ACHN (cell line): Measurements from ENCODE around the gene CFAP298.

ENCODE experiments used
- DNase-seq: peaks from one replicate; pipeline ENCODE4 v3.0.0-alpha.2; 2015
- in situ Hi-C: cut with HindIII; loops from 2 replicates; pipeline ENCODE4 v1.10.0; 2017; ENCODE audit warnings: low sequenced_read_pairs, low pct_ligation_motif_present, low pct_unique_long_range_greater_than_20kb

Gene CFAP298

DNA sequence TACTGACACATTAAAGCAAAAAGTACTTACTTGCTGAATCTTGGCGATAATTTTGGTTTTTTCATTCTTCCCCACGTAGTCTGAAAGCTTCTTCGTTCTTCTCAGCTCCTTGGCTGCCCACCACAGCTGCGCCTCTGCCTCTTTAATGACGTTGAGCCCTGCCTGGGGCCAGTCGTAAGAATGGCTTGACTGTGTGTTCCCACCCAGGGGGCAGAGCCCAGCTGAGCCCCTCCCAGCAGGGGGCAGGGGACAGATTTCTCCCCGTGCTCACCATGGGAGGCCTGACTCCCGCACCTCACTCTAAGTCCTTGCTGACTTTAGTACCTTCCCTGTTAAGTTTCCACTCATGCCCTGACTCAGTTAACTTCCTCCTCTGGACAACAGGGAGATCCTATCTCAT is 9.0 kb downstream of the CFAP298 start:
- in situ Hi-C loops: no loop called here
- no peak for DNase-seq

DNA sequence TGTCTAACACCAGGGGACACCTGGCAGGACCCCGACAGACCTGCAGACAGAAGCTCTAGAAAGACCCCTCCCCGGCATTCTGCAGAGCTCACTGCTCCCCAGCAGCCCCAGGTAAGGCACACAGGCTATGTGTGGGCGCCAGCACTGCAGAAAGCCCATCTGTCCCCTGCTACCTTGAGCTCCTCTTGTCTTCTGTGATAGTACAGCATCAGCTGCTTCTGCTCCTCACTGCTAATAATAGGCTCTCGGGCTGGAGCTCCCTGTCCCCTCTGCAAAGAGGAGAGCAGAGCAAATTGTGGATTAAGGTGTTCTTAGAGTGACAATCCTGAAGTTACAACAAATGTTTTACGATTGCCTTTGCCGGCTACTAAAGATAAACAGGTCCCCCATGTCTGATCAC is 10.1 kb downstream of the CFAP298 start:
- DNase-seq: no peak
- in situ Hi-C loops: no loop called here

DNA sequence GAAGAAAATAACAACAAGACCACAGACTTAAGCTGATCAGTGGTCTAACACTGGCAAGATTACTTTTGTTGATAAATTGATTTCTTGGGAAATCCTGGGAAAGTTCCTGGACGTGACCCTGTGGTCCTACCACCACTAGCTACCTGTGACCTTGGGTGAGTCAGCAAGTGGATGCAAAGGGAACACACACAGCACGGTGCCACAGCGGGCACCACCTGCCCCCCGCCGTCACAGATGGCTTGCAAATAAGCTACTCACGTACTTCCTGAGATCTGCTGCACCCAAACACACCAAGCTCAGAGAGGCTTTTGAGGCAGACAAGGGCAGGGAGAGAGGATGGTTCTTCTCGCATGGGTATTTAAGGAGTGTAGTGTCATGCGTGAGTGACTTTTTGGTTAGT is 12.7 kb downstream of the CFAP298 start:
- in situ Hi-C loops: no loop called here
- DNase-seq: no peak

DNA sequence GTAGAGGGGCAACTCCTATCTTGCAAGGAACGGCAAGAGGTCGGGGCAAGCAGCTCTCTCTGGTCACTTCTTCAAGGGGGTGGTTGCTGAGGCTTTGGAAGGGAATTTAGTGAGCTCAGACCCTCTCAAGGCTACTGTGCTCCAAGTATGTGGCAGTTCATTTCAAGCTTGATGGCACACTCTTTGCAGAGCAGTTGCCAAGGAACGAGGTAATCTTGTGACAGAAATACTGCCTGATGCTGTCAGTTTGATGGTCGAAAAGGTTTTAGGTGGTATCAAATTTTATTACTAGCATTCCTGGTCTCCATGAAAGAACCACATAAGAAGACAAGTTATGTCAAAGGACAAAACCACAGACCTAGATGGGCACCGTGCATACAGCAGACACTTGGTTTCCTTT is 13.1 kb downstream of the CFAP298 start:
- in situ Hi-C loops: no loop called here
- no peak for DNase-seq

DNA sequence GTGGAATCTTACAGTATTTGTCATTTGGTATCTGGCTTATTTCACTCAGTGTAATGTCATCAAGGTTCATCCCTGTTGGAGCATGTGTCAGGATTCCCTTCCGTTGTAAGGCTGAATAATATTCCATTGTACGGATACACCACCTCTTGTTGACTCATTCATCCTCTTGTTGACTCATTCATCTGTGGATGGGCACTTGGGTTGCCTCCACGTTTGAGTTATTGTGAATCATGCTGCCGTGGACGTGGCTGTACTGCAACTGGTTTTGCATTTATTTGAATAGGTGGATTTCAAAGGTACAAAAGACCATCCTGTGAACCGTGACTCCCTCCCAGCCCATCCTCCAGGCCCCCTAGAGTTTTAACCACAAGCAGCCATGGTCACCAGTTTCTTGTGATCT is 15.0 kb downstream of the CFAP298 start:
- in situ Hi-C loops: no loop called here
- DNase-seq: peak; percentile 72

DNA sequence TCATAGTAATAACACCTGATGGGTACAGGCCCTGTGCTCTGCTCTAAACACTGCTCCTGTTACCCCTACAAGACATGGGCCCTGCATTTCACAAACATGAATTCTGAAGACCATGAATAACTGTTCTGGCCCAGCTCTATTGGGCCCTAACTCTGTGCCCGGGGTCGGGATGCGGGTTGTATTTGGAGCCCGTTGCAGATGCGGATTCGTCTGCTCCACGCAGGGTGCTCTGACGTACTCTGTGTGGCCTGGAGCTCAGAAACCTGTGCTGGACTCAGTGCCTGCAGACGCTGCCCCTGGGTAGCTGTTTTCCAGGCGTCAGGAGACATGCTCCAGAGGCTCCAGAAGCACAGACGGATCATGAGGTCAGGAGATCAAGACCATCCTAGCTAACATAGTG is 16.7 kb downstream of the CFAP298 start:
- DNase-seq: no peak
- in situ Hi-C loops: no loop called here

DNA sequence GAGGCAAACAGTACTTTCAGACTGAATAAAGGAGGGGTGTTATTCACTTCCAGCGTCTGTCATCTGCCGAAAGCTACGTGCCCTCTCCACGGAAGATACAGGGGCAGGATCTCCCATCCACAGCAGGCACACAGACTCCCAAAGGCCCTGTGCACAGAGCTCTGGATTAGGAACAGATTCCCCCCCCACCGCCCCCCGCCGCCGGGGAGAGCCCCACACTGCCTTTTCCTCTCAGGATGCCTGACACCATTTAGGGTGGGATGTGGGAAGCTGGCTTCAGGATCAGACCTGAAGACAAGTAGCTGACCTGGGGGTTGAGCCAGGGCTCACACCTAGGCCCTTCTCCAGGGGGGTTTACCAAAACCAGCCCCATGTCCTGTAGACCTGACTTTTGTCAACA is 18.5 kb downstream of the CFAP298 start:
- in situ Hi-C loops: no loop called here
- no peak for DNase-seq

DNA sequence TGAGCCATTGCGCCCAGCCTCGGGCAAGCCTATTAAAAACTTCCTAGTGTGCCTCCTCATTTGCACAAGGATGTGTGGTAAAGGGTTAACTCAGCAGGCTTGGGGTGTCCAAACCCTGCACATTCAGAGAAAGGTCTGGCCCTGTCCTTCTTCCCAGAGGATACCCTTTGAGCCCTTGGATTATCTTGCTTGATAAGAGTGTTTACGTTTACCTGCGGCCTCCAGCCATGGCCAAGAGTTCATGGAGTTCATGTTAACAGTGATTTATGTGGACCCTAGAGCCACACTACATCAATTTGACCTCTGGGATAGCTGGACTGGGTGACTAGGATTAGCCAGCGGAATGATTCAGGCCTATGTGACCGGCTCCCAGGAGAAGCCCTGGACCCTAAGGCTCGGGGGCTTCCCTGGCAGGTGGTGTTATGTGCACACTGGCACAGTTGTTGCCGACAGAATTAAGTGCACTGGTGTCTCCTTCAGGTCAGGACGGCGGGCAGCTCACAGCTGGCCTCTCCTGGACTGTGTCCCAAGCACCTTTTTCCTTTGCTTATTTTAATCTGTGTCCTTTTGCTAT is 19.2 kb downstream of the CFAP298 start:
- in situ Hi-C loops: no loop called here
- no peak for DNase-seq

DNA sequence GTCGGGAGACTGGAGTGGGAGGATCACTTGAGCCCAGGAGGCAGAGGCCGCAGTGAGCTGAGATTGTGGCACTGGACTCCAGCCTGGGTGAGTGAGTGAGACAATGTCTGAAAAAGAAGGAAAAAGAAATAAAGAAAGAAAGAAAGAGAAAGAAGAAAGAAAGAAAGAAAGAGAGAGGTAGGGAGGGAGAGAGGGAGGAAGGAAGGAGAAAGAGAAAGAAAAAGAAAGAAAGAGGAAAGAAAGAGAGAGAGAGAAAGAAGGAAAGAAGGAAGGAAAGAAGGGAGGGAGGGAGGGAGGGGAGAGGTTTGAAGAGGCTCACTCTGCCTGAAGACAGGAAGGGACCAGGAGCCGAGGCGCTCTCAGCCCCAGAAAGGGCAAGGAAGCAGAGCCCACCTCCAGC is 22.0 kb downstream of the CFAP298 start:
- DNase-seq: no peak
- in situ Hi-C loops: no loop called here

DNA sequence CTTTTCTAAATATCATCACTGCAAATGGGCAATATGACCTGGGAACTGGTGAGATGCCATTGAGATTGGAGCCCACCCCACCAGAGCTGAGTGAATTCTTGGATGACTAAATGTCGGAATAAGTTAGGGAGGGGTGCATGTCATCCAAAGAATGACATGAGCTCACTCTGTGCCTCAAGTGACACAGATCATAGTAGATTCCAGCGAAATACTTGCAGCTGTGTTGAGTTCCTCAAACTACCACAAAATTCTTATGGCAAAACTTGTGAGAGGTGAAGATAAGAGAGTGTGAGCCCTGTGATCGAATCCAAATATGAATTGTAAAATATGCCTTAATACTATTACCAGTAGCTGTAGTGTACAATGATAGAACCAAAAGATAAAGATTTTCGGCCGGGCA is 24.5 kb downstream of the CFAP298 start:
- no peak for DNase-seq
- in situ Hi-C loops: no loop called here

DNA sequence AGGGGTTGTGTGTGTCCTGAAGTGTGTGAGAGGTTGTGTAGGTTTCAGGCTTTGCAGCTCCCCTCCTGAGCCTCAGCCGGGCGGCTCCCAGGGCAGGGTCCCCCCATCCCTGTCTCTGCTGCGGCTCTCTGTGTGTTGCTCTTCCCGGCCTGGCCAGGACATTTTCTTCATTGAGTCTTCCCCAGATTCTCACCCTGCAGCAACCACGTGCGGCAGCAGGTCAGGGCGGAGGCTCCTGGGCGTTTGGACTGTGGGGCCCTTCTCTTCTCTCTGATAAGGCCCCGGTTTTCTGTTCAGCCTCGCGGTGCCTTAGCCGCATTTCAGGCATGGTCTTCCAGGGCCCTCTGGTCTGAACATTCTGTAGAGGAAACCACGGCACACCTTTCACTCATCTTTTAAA is 25.1 kb downstream of the CFAP298 start:
- in situ Hi-C loops: no loop called here
- no peak for DNase-seq

DNA sequence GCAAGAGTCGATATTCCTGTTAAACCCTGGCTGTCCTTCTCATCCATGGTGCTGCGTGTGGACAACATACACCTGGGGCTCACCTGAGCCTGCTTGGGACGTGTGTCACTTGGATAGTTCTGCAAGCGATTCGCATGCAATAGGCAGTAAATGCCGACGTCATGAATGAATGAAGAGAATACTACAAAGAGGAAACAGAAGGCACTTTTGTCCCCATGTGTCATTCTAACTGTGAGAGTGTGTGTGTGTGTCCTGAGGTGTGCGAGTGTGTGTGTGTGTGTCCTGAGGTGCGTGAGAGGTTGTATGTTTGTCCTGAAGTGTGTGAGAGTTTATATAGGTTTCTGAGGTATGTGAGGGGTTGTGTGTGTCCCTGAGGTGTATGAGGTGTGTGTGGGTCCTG is 26.2 kb downstream of the CFAP298 start:
- DNase-seq: no peak
- in situ Hi-C loops: no loop called here

DNA sequence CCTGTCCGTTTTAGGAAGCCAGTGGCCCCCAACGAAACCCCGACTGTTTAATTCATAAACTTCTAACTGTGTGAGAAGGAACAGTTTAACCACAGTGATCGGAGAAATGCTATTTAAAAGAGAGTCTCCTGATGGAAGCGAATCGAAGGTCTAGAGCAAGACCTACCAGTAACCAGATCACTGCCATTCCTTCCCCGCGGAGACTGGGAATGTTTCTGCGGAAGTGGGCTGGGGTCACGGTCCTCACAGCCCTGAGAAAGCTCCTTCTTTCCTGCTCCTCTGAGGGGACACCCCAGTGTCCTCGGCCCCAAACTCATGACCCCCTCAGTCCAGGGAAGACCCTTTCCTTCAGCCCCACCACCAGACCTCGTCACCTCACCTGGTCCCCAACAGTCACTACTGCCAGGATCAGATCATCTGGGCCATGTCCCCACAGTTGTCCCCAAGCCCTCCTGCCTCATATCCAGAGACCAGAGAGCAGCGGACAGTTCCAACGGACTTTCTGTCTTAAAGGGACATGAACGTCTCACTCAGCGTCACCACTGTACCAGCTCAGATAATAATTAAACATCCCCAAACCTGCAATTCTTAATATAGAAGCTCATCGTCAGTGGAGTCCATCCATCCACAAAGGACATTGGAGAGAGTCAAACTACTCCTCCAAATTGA is 27.0 kb downstream of the CFAP298 start, which contains the start of gene TCP10L:
Gene TCP10L, minus strand, starts transcription at position 482 of the 669 bp plus-strand sequence. CDS start 1,219 bp downstream, outside the sequence.
- DNase-seq: no peak
- in situ Hi-C loops: no loop called here

DNA sequence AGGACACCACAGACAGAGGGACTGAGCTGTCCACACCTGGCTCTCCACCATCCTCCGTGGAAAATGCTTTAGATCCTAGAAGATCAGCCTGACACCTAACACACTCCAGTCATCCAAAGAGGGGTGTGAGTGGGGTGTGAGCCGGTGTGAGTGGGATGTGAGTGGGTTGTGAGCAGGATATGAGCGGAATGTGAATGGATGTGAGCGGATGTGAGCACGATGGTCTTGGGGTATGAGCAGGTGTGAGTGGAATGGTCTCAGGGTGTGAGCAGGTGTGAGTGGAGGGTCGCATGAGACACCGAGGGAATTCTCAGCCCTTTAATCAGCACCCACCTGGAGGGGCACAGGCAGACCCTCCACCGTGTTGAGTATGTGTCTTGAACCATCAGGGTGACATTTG is 27.7 kb downstream of the CFAP298 start:
- no peak for DNase-seq
- in situ Hi-C loops: no loop called here

DNA sequence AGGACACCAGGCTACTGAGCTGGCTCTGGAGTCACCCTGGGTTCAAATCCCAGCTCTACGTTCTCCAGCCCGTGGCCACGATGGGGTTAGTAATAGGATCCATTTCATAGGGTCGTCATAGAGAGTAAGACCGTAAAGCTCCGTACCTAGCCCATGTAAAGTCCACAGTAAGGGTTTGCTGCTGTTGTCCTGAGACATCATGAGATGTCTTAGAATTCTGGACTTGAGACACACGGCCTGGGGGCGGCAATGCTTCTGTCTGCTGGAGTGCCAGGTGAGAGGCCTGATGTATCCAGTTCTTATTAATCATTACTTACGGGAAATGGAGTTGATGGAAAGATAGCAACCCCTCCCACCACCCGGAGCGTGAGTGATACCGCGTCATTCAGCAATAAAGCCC is 30.4 kb downstream of the CFAP298 start:
- in situ Hi-C loops: no loop called here
- DNase-seq: no peak

DNA sequence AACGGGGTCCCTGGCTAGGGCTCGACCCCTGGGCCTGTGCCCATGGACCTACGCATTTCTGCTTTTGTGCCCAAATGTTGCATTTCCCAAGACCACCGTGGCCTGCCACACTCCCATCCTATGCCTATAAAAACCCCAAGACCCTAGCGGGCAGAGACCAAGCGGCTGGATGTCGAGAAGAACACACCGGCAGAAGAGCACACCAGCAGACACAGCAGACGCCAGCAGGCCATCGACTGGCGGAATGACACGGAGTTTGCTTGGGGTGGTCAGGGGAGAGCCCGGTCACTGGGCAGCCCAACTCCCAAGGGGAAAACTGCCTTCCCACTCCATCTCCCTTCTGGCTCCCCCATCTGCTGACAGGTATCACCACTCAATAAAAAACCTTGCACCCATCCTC is 31.2 kb downstream of the CFAP298 start:
- no peak for DNase-seq
- in situ Hi-C loops: no loop called here

DNA sequence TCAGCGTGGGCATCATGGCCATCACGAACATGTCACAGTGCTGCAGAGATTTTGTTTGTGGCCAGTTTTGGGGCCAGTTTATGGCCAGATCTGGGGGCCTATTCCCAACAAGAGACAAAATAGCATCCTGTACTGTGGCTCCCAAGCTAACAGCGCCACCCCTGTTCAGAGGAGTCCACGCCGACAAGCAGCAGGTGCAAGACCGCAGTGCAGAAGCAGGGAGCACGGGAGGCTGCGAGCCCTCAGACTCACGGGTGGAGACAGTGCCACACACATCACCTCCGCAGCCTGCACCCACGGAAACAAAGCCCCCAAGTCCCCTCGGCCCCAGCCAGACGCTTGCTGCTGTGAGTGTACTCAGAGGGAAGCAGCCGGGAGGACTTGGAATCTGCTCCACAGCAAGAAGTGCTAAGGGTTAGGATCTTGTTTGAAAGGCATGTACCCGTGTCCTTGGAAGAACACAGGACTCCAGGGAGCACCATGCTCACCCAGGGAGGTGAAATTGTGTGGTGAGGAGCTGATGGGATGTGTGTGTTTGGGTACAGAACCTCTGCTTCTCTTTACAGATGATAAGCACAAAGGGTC is 34.0 kb downstream of the CFAP298 start:
- in situ Hi-C loops: no loop called here

DNA sequence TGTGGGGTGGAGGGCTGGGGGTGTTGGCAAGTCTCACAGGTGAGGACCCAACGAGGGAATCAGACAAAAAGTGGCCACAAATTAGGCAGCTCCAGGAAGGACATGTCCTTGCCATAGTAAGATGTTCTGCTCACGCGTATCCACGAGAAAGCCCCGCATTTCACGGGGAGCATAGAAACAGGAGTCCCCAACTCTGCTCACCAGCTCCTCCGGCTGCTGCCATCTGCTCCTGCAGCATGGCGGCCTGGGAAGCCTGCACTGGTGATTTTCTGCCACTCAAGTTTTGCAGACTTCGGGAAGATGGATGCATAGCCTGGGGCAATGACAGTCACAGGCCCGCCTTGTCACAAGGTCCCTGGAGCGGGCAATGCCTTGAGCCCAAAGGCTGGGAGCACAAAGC is 36.2 kb downstream of the CFAP298 start:
- no peak for DNase-seq
- in situ Hi-C loops: no loop called here

More for the DNA sequence above, 34.0 kb downstream of the CFAP298 start:
- no peak for DNase-seq

DNA sequence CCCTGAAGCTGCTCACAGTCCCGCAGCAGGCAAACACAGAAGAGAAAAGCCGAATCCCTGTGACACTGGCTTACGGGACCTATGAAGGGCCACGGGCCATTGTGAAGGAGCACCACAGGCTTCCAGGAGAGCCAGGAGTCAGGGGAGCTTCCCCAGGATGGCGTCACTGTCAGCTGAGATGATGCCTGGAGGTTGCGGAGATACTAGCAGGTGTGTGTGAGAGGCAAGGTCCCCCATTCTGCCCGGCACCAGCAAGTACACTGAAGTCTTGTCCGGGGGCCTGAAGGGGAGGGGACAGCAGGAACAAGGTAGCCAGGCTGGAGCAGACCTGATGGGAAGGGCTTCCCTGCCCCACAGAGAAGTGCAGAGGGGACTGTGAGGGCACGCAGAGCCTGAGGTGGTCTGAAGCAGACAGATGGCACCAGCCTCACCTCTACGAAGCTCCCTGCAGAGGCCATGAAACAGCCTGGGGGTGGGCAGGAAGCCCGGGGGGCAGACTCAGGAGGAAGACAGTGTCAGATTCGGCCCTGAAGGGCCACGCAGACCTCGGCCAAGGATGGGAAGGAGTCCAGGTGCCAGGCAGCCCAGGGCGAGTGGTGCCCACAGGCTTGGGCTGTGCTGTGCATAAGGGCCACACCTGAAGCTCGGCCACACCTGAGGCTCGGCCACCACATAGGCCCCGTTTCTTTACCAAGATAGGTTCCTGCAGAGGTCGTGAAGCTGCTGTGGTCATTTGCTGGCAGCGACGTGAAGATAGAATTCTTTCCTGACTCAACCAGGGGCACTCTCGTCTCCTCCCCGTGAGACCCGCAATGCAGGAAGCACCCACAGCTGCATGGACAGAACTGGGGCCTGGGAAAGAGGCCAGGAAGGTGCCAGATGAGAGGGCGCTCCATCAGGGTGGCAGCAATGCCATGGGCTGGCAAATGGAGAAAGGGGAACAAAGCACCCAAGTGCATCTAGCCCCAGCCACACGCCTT is 36.9 kb downstream of the CFAP298 start:
- in situ Hi-C loops: no loop called here
- DNase-seq: no peak
